ENCODE measurements around the gene GNA12.

The GNA12 gene

GRCh38 chr7:2814946-2815874 is 28.9 kb downstream of the GNA12 start:
- no peak for DNase-seq

- no peak for DNase-seq
Observed at GRCh38 chr7:2814186-2814945, 29.7 kb downstream of the GNA12 start.

- DNase-seq = no peak
Observed at GRCh38 chr7:2813350-2814185, 30.5 kb downstream of the GNA12 start.

- DNase-seq = no peak
Observed at GRCh38 chr7:2812831-2813230, 31.3 kb downstream of the GNA12 start.

- no peak for DNase-seq
Observed at GRCh38 chr7:2812114-2812487, 32.0 kb downstream of the GNA12 start.

- no peak for DNase-seq
Observed at GRCh38 chr7:2811476-2812113, 32.5 kb downstream of the GNA12 start.

GRCh38 chr7:2810682-2811415 is 33.3 kb downstream of the GNA12 start:
- DNase-seq = no peak

- no peak for DNase-seq
Observed at GRCh38 chr7:2809903-2810625, 34.0 kb downstream of the GNA12 start.

GRCh38 chr7:2808891-2809665 is 35.0 kb downstream of the GNA12 start:
- no peak for DNase-seq

GRCh38 chr7:2807845-2808772 is 36.0 kb downstream of the GNA12 start:
- DNase-seq = no peak

GRCh38 chr7:2807460-2807844 is 36.7 kb downstream of the GNA12 start:
- no peak for DNase-seq

GRCh38 chr7:2806571-2806970 is 37.5 kb downstream of the GNA12 start:
- DNase-seq = no peak

GRCh38 chr7:2805213-2805944 is 38.7 kb downstream of the GNA12 start:
- no peak for DNase-seq

GRCh38 chr7:2804227-2804763 is 39.8 kb downstream of the GNA12 start:
- no peak for DNase-seq

GRCh38 chr7:2803755-2804154 is 40.4 kb downstream of the GNA12 start:
- no peak for DNase-seq

GRCh38 chr7:2803342-2803692 is 40.8 kb downstream of the GNA12 start:
- DNase-seq = no peak

- no peak for DNase-seq
Observed at GRCh38 chr7:2802504-2803341, 41.4 kb downstream of the GNA12 start.
